Kidney capillary endothelial cell (primary cell): ENCODE data around the gene FBXO40.

Experiments used
- DNase-seq: peaks from one replicate; pipeline ENCODE4 v3.0.0-alpha.2; 2018; ENCODE audit warnings: low spot score

FBXO40 gene

DNA sequence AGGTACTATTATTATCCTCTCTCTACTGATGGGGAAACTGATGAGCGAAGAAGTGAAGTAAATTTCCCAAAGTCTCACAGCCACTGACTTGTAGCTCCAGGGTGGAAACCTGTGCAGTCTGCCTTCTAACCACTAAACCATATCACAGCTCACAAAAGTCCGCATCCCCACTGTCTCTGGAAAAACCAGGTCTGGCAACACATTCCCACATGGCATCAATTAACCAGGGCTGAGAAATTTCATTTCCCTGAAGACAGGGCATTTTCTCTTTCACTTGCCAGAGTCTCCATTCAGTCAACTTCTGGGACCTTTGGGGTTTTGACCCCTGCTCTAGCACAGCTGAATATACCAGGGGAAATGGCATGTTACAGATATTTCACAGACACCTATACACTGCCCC, 26.5 kb downstream of the FBXO40 start:
- DNase-seq: no peak

DNA sequence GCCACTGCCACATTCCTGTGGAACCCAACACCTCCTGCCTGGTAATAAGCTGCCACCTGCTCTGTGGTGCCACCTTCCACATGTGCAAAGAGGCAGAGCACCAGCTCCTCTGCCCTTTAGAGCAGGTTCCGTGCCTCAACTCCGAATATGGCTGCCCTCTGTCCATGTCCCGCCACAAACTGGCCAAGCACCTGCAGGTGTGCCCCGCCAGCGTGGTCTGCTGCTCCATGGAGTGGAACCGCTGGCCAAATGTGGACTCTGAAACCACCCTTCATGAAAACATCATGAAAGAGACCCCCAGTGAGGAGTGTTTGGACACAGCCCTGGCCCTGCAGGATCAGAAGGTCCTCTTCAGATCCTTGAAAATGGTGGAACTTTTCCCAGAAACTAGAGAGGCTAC, 28.3 kb downstream of the FBXO40 start:
- DNase-seq: no peak

DNA sequence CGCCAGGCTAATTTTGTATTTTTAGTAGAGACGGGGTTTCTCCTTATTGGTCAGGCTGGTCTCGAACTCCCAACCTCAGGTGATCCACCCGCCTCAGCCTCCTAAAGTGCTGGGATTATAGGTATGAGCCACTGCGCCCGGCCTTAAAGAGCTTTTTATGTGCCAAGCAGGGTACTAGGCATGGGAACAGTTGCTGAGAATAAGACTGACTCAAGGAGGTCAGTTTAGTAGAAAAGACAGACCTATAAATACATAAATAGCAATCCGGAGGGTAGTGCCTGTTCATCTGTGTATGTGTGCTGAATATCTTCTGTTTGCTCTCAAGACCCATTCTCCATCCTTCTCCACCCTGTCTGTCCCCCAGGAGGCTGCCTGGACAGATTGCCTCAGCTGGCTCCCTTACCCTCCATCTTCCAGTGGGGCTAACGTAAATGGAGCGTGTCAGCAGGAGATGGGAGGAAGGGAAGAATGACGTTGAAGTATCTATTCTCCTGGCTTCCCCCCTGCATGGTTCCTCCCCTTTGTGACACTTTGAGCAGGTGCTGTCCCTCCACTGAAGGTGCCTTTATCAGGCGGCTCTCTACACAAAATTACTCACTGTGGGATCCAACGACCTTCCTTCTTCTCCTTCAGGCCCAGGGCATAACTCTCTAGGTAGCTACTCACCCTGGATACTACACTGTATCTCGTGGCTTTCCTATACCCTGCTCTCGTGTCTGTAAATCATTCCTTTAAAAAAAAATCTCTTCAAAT, 31.1 kb downstream of the FBXO40 start:
- no peak for DNase-seq

DNA sequence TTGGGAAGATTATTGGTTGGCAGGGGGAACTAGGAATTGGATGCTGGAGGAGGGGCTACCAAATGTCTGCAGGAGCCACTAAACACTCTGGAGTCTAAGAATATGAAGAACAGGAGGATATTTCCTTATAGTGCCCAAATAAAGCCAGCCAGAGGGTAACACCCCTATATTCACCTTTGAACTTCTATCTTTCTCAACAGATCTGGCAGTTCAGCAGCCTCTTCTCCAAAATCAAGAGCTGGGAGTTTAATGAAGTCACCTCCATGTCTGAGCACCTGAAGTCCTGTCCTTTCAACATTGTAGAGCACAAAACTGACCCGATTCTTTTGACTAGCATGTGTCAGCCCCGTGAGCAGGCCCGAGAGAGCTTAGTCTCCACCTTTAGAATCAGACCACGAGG, 33.3 kb downstream of the FBXO40 start:
- DNase-seq: no peak

DNA sequence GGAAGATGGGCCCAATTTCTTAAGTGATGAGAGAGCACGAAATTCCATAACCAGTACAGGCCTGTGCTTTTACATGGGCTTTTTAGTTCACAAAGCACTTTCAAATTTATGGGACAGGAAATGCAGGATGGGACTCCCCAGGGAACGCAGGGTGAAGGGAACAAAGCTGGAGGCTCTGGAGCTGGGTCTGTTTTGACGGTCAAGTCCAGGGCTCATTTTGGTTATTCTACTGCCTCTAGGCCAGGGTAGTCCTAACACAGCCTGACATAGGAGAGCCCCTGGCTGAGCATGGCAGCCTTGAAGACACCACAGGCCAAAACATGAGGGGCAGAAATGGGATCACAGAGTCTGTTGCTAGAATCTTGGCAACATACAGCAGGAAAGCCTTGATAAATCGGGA, 34.0 kb downstream of the FBXO40 start:
- no peak for DNase-seq

DNA sequence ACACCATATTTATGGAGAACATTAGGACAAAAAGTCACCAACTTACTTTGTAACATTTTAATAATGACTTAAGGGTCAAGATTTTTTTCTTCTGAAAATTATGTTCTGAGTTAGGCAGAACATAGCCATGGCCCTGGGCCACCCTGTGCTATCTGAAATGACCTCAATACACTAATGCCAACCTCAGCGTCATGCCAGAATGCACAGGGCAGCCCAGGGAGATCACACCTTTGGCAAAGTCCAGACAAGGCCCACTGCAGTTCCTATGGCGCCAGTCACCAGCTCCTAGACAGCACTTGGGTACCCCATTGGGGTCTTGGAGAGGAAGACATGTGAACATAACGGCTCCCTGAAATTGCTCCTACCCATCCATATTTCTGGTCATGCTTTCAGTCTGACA, 34.4 kb downstream of the FBXO40 start:
- DNase-seq: no peak

DNA sequence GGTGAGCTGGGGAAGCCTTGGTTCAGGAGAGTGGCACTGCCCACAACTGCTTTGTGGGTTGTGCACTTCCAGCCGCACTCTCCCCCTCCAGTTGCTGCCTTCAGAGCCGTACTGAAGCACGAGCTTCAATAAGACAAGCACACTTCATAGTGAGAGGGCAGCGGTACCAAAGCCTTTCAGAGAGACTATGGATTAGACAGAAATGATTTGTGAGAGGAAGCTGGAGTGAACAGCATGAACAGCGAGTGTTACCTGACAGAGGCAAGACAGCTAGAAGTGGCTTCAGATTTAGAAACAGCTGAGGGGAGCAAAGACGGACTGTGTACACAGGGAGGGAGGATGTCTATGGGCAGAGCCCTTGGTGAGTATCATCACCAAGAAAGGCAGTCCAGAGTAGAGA, 36.4 kb downstream of the FBXO40 start:
- DNase-seq: no peak

DNA sequence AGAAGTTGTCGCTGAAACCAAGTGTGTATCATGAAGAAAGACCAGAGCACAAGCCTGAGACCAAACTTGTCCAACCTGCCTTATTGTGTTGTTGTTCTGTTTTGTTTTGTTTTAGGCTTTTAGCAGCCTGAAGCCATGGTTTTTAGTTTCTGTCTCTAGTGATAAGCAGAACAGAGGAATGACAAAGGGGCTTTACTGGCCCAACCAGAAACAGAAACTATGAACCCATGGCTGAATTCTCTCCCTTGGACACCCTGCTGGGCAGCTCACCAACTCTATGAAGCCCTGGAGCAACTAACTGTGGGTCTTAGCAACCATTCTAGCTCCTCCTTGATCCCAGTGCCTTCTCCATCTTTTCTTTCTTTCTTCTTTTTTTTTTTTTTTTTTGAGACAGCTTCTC, 37.2 kb downstream of the FBXO40 start:
- DNase-seq: no peak

DNA sequence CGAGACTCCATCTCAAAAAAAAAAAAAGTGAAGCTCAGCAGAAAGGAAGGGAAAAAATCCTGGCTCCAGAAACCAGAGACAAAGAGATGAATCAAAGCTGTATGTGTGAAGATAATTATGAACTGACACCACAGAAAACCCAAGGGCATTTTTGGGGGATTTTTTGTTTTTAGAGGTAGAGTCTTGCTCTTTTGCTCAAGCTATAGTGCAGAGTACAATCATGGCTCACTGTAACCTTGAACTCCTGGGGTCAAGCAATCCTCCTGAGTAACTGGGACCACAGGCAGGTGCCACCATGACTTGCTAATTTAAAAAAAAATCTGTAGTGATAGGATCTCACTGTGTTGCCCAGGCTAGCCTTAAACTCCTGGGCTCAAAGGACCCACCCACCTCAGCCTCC, 44.7 kb downstream of the FBXO40 start:
- DNase-seq: no peak

DNA sequence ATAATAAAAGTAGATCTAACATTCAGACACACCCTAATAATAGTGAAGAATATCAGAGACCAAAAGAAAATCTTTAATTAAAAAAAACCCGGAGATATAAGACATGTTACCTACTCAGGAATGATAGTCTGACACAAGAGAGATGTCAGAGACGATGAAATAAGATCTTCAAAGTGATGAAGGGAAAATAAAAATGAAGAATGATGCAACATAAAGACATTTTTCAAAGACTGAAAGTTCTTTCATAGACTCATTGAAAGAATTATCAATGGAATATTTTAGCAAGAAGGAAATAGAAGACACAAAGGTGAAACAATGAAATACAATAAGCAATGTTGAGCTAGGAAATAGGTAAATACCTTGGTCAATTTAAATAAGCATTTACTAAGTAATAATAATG, 47.9 kb downstream of the FBXO40 start:
- DNase-seq: no peak

DNA sequence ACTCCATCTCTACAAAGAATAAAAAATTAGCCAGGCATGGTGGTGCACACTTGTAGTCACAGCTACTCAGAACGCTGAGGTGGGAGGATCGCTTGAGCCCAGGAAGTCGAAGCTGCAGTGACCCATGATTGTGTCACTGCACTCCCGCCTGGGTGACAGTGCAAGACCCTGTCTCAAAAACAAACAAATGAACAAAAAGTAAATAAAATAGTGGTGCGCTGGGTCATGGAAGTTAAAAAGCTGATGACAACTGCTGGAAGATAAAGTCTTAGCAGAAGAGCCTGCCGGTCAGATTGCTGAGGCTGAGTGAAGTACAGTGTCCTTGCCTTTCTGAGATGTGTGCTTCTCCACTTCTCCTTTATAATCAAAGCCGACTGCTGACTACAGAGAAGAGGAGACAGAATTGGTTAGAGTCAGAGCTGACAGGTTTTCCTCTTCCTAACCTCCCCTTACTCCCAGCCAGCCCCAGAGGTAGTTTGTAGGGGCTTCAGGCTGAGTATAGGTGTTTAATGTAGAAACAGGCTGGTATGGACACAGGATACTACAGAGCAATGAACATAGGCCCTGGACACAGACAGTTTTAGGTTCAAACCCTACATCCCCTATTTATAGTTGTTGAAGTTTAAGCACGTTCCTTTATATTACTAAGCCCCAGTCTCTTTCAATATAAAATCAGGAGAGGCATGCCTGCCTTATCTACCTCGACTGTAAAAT, 49.6 kb downstream of the FBXO40 start:
- no peak for DNase-seq

DNA sequence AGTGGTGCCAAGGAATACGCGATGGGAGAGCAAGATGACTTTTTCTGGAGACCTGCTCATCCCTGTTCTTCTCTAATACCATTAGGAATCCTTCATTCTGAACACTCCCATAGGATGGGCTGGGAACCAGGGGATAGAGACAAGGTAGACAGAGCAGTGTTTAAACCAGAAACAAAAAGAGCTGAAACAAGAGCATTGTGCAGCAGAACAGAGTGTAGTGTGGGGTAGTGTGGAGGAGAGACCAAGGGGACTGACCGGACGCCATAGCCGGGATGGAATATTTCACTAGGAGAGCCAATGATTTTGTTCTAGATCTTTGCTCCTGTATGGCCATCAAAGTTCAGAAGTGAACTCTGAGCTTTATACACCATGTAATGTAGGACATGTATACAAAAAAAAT, 51.9 kb downstream of the FBXO40 start:
- DNase-seq: no peak

DNA sequence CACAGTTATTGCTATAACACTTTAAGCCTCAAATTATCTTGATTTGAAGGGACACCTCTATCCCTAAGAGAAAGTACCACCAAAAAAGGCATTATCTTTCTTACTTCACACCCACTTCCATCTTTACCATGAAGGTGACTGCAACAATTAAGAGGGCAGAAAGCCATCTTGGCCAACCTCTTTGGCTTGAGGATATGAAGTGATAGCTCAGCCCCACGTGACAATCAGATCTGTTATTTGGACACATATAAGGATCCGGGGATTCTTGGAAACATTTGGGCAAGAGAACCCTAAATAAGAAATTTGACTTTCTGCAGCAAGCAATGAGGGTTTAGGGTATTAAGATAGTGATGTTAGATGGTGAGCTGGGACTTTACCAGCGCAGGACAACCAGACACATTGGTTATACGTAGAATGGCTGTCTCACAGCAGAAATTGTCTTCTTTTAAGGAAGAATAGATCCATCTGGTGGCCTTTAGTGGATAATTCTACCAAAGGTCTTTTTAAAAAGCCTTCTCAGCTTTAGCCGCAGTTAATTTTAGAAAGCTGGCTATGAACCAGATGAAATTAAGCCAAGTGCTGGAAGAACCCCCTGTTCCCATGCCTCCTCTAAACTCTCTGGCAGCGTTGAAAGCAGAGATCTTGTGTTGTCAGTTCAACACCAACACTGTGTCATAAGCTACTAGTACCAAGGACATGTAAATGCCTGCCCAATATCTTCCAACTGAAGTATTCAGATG, 55.2 kb downstream of the FBXO40 start:
- DNase-seq: no peak

DNA sequence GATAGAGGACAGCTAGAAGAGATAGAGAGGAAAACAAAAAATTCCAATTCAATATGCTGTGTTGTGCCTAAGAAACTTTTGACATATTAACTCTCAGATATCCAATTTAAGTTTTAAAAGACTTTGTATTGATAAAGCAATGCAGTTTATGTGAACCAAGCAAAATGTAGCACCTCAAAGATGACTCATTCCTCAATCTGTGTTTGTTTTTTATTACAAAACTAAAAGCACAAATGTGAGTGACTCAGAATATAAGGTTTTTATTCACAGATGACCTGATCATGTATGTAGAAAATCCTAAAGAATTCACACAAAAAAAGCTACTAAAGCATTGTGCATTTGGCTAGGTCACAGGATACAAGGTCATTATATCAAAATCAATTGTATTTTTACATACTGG, 56.5 kb downstream of the FBXO40 start:
- no peak for DNase-seq

DNA sequence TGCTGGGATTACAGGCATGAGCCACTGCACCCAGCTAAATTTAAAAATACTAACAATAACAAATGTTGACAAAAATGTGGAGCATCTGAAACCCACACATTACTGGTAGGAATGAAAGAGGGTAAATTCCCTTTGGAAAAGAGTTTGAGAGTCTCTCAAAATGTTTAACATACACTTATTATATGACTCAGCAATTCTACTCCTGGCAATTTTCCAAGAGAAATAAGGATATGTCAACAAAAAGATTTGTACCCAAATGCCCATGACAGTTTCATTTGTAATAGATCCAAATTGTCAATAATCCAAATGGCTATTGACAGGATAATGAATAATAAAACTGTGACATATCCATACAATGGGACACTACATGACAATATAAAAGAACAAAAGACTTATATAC, 58.5 kb downstream of the FBXO40 start:
- DNase-seq: peak; percentile 23

DNA sequence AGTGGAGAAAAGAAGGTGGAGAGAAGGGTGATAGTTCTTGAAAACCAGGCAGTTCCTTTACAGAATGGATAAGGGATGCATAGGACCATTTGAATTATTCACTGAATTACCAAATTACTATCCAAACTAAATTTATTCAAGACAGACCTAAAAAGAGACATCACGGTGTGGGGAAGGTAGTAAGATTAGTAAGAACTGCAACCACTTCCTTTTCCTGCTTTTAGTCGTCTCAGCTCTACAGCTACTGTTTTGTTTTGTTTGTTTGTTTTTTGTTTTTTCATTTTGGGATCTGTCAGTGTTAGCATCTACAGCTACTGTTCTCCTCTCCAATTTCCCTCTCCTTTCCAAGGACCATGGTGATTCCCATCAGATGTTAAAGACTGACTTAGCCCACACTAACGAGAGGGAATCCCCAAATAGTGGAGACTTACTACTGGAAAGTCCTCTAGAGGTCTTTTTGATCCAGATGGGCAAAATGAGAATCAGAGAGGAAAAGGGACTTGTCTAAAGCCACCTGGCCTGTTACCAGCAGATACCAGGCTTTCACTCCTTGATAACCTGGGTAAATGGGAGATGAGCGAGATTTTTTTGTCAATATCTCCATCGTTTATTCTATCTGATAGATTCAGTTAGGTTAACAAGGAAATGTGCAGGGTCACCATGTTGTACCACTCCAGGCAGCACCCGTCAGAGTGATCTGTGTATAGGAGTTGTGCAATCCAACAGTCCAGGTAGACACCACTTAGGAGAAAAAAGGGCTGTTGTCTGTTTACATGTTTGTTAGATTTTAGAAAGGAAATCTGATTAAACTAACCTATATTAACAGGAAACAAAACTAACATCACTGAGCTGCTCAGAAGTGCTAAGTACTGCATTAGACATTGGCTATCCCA, 61.6 kb downstream of the FBXO40 start:
- DNase-seq: no peak

DNA sequence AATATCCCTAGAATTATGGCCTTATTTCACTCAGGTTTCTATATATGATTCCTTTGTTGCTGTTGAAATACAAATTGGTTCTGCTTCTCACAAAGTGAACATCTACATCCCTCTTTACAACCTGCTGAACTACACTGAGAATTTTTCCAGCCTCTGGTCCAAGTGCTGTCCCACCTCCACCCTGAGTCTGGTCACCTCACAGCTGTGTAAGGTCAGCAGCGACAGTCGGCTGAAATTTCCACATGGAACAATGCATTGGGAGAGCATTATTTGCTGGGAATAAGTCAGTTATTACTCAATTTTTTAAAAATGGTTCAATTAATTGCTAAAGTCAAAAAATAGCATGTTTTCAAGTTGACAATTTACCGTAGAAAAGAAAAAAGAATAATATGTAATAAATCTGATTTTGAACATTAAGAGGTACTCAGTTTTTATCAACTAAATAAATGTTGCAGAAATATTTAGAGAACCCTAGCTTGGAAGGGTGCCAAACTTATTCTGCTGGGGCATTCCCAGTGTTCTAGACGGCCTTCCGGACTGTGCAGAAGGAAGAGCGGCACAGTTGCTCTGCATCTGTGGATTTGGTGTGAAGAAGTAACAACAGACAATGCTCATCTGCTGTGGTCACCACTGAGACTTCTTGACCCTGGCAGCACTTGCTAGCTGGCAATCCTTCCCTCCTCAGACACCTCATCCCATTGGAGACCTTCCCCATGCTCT, 65.7 kb downstream of the FBXO40 start:
- no peak for DNase-seq

DNA sequence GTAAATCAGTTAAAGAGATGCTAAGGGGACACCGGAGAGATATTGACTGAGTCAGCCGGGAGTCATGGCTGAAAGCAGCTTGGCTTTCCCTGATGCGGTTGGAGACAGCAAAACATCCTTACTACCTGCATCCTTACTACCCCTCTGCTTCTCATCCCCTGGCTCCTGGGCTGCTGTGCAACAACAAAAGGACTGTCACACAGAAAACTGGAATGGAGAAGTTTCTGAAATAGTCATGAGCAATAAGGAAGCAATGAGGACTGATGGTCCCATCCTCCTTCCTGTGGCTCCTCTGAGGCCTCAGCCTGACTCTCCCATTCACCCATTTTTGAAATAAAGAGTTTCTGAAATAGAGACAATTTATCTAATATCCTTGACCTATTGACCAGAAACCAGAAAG, 66.4 kb downstream of the FBXO40 start:
- no peak for DNase-seq

DNA sequence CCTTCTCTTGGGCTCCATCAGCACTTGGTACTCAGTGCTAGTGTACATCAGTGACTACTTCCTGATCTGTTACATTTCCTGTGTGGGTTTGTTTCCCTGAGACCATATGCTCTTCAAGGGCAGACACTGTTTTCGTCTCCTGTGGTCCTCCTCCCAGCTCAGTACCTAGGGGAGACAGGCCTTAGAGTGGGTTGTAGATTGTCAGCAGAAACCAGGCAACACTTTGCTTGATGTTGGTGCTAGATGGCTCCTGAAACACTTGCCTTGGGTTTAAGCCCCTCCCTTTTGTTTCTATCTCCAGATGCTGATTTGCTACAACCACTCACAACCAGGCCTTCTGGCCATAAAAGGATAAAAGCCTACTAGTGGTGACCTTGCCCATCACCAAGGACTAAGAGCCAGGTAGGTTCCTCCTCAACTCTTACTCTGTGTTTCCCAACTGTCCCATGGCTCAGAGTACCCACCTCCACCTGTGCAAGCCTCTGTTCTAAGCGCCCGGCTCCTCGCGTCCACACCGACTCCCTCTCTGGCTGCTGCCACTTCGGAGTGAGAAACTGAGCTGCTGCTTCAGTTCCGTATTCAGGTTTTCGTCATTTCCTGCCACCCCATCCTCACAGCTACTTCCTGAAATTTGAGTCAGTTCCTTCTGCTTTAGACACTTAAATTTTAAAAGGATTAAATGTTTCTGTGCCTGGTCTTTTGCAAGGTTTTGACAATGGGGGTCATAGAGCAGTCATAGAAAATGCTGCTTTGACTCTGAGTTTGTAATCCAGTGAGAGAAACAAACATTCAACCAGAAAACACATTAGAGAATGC, 67.4 kb downstream of the FBXO40 start, which contains the start of gene HCLS1:
Gene HCLS1 (minus strand): TSS at position 548 of the 816 bp plus-strand sequence. CDS start 2,556 bp downstream, outside the sequence.
- peak; percentile 86 for DNase-seq

DNA sequence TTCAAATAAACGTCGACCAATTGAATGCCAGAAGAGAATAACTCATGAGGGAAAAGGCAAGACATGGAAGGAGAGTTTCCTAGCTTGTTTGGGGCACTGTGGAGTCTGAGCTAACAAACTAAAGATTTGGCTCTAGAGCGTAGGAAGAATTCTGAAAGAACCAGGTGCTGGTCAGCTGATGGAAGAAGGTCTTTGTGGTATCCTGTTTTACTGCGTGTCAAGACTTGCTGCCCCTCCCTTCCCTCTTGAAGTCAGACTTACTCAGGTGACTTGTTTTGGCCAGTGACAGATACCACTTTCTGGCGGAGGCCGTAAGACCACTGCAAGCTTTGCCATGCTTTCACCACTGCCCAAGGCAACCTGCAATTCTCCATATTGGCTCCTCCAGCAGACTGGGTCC, 68.2 kb downstream of the FBXO40 start:
- DNase-seq: no peak
